Measurements from ENCODE around the gene ATF6B. TPM values are rescaled to one million over a fixed set of nuclear protein-coding genes. Genes with fewer than 3 reads are reported as not detected.

The ATF6B gene
- polyA plus RNA-seq, 1 donor: 84.4 TPM

DNA sequence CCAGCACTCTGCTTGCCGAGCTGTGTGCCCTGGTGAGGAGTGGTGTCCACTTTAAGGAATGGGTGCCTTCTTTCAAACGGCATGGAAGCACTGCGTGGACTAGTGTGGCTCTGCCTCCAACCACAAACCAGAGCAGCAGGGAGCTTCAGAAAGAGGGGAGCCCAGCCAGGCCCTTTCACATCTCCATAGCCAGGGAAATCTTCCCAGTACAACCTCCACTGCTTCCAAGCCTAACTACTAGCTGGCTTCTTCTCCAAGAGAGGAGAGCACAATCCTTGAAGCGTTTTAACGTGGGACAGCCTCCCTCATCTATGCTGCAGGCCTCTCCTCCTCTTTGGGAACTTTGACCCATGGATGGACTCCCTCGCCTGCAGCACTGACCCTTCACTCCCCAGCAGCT is 45.6 kb downstream of the ATF6B start:
- peaks cover 9% of the 10 kb centered on the region for H3K36me3 ChIP-seq (ENCODE audit: control insufficient read depth, insufficient read depth, low read length)
- no peaks in the 10 kb centered on the region for H3K9me3 ChIP-seq (ENCODE audit: control insufficient read depth, low read depth, low read length)
- H3K27me3 ChIP-seq (ENCODE audit: control insufficient read depth, insufficient read depth, low read length): peaks cover 2% of the 10 kb centered on the region
- no peak overlapping the region for H3K27ac ChIP-seq (ENCODE audit: low read length)
- peaks cover 18% of the 10 kb centered on the region for H3K4me1 ChIP-seq (ENCODE audit: control insufficient read depth, insufficient read depth, low read length)
- H3K4me3 ChIP-seq (ENCODE audit: low read length): no peak overlapping the region
- DNase-seq: no peak
- no CpG with 5 or more reads among the region's 6 CpGs for WGBS (ENCODE audit: insufficient coverage, low lambda C conversion rate)

DNA sequence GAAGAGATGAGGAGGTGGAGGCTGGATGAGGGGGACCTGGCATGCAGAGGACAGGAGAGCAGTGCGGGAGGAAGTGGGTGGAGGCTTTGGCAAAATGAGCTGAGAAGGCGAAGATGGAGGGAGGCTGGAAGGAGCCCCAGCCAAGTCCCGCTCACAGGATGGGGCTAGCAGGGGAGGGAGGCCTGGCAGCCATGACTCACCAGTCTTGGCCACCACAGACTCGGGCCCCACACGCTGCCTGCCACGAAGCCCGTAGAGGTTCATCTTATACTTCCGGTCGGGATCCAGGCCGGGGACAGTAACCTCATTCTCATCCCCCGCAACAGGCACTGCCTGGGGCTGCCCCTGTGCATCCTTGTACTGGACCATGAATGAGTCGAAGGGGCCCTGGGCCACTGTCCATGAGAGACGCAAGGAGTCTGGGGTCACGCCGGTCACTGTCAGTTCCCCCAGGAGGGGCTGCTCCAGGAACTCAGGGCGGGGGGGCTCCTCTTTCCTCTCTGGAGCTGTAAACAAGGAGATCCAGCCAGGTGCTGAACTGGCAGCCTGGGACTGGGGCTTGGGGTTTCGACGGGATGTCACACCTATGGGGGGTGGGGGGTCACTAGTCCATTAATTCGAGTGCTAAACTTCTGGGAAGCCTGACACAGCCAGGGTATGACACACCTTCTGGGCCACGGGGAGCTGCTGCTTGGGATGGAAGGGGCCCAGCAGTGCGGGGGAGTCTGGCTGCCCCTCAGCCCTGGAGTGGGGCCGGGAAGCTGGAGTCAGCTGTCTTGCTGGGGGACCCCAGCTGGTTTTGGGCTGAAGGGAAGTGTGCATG is 46.7 kb downstream of the ATF6B start:
- H3K9me3 ChIP-seq (ENCODE audit: control insufficient read depth, low read depth, low read length): no peaks in the 10 kb centered on the region
- DNase-seq: no peak
- H3K36me3 ChIP-seq (ENCODE audit: control insufficient read depth, insufficient read depth, low read length): peaks cover 9% of the 10 kb centered on the region
- H3K27me3 ChIP-seq (ENCODE audit: control insufficient read depth, insufficient read depth, low read length): no peaks in the 10 kb centered on the region
- H3K4me3 ChIP-seq (ENCODE audit: low read length): no peak overlapping the region
- no CpG with 5 or more reads among the region's 22 CpGs for WGBS (ENCODE audit: insufficient coverage, low lambda C conversion rate)
- H3K4me1 ChIP-seq (ENCODE audit: control insufficient read depth, insufficient read depth, low read length): peaks cover 10% of the 10 kb centered on the region
- H3K27ac ChIP-seq (ENCODE audit: low read length): no peak overlapping the region

DNA sequence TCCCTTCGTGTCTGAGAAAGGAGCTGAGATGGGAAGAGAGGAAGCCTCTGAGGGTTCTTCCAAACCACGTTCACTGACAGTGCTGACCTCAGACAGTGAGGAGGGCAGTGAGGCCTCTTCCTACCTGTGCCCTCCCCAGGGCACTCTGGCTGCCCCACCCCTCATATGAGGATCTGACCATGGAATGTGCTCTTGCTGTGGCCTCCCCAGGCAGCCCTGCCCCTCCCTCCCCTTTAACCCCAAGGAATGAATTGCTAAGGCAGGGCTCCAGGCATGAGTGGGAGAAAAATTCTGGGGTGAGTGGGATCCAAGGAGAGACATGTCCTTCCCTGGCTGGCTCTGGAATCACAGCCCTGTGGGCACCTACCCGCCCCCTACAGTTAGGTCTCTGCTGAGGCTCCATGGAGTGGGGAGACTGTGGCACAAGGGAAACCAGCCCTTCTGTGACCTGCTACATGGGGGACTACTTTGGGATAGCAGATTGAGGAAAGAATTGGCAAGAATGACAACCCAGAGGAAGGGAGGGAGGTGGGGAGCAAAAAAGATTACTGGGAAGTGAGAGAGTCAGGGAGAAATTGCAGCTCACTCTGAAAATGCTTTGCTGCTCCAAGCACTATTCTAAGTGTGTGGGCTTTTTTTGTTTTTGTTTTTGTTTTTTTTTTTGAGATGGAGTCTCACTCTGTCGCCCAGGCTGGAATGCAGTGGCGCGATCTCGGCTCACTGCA is 48.3 kb downstream of the ATF6B start:
- Histone ChIP-seq H3K4me1 (ENCODE audit: control insufficient read depth, insufficient read depth, low read length) (no peaks in the 10 kb centered on the region), H3K36me3 (ENCODE audit: control insufficient read depth, insufficient read depth, low read length) (peaks cover 9% of the 10 kb centered on the region), H3K27ac (ENCODE audit: low read length) (no peak overlapping the region), H3K27me3 (ENCODE audit: control insufficient read depth, insufficient read depth, low read length) (no peaks in the 10 kb centered on the region), H3K9me3 (ENCODE audit: control insufficient read depth, low read depth, low read length) (no peaks in the 10 kb centered on the region), H3K4me3 (ENCODE audit: low read length) (no peak overlapping the region)
- DNase-seq: no peak
- WGBS (ENCODE audit: insufficient coverage, low lambda C conversion rate): no CpG with 5 or more reads among the region's 7 CpGs

DNA sequence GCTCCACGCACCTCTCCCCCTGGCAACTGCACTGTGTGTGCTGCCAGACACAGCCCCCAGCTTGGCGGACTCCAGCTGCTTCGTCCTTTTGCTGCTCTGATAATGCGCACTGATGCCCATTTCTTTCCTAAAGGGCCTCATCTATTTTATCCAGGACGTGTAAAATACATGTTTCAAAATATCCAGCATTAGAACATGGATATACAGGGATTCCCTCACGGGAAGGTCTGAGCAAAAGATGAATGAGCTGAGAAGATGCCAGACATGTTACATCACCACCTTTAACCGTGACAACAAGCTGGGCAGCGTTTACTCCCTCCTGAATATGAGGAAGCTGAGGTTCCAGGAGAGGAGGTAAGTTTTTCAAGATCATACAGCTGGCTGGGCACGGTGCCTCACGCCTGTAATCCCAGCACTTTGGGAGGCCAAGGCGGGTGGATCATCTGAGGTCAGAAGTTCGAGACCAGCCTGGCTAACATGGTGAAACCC is 51.7 kb downstream of the ATF6B start:
- H3K4me1 ChIP-seq (ENCODE audit: control insufficient read depth, insufficient read depth, low read length): no peaks in the 10 kb centered on the region
- no peaks in the 10 kb centered on the region for H3K27me3 ChIP-seq (ENCODE audit: control insufficient read depth, insufficient read depth, low read length)
- no peak overlapping the region for H3K4me3 ChIP-seq (ENCODE audit: low read length)
- H3K9me3 ChIP-seq (ENCODE audit: control insufficient read depth, low read depth, low read length): no peaks in the 10 kb centered on the region
- no peak for DNase-seq
- no peak overlapping the region for H3K27ac ChIP-seq (ENCODE audit: low read length)
- H3K36me3 ChIP-seq (ENCODE audit: control insufficient read depth, insufficient read depth, low read length): peaks cover 8% of the 10 kb centered on the region
- WGBS (ENCODE audit: insufficient coverage, low lambda C conversion rate): no CpG with 5 or more reads among the region's 12 CpGs

DNA sequence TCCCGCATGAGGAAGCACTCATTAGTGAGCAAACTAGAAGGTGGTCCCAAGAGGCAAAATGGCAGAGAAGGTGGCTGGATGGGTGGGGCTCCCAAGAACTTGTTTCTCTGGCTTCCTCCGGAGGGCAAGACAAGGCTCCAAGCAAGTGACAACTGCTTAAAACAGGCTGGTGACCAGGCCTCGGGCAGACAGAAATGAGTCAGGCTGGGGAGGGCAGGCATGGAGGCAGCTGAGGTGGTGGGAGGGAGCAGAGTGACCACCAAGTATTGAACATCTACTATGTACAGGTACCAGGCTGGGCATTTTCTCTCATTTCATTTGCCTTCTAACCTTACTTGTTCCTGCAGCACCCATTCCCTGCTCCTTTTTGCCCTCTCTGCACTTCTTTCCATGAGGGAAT is 52.3 kb downstream of the ATF6B start:
- WGBS (ENCODE audit: insufficient coverage, low lambda C conversion rate): no CpG with 5 or more reads among the region's 3 CpGs
- Histone ChIP-seq H3K36me3 (ENCODE audit: control insufficient read depth, insufficient read depth, low read length) (peaks cover 3% of the 10 kb centered on the region), H3K4me1 (ENCODE audit: control insufficient read depth, insufficient read depth, low read length) (no peaks in the 10 kb centered on the region), H3K4me3 (ENCODE audit: low read length) (no peak overlapping the region), H3K27me3 (ENCODE audit: control insufficient read depth, insufficient read depth, low read length) (no peaks in the 10 kb centered on the region), H3K27ac (ENCODE audit: low read length) (no peak overlapping the region), H3K9me3 (ENCODE audit: control insufficient read depth, low read depth, low read length) (no peaks in the 10 kb centered on the region)
- no peak for DNase-seq

DNA sequence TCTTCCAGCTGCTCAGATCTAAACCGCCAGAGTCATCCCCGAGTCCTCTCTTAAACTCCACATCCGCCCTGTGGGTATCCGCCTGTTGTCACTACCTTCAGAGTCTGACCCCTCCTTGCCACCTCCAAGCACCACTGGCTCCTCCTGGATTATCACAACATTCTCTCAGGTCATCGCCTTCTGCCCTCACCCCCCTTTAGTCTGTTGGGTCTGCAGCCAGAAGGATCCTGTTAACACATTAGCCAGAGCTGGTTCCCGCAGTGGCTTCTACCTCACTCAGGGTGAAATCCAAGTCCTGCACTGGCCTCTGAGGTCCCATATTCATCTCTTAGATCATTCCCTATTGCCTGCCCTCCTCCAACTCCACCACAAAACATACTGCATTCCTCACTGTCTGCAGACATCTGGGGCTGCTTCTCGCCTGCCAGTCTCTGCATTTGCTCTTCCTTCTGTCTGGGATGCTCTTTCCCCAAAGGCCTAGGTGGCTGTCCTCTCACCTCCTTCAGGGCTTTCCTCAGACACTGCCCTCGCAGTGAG is 53.0 kb downstream of the ATF6B start:
- no CpG with 5 or more reads among the region's 8 CpGs for WGBS (ENCODE audit: insufficient coverage, low lambda C conversion rate)
- H3K27ac ChIP-seq (ENCODE audit: low read length): no peak overlapping the region
- no peaks in the 10 kb centered on the region for H3K9me3 ChIP-seq (ENCODE audit: control insufficient read depth, low read depth, low read length)
- no peaks in the 10 kb centered on the region for H3K4me1 ChIP-seq (ENCODE audit: control insufficient read depth, insufficient read depth, low read length)
- no peaks in the 10 kb centered on the region for H3K27me3 ChIP-seq (ENCODE audit: control insufficient read depth, insufficient read depth, low read length)
- no peak for DNase-seq
- no peak overlapping the region for H3K4me3 ChIP-seq (ENCODE audit: low read length)
- H3K36me3 ChIP-seq (ENCODE audit: control insufficient read depth, insufficient read depth, low read length): peaks cover 3% of the 10 kb centered on the region

DNA sequence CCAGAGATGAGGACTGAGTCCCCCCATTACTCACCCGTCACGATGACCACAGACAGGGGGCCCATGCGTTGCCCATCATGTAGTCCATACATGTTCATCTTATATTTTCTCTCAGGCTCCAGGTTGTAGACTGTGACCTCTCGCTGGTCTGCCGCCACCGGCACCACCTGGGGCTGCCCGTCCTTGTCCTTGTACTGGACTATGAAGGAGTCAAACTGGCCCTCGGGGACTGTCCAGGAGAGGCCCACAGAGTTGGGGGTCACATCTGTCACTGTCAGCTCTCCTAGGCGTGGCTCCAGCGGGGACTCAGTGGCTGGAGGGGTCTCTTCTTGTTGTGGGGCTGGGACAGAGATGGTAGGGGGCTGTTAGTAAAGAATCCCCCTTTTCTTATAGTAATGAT is 54.4 kb downstream of the ATF6B start:
- no peak for DNase-seq
- H3K9me3 ChIP-seq (ENCODE audit: control insufficient read depth, low read depth, low read length): no peaks in the 10 kb centered on the region
- H3K36me3 ChIP-seq (ENCODE audit: control insufficient read depth, insufficient read depth, low read length): peaks cover 5% of the 10 kb centered on the region
- no peak overlapping the region for H3K4me3 ChIP-seq (ENCODE audit: low read length)
- no peaks in the 10 kb centered on the region for H3K4me1 ChIP-seq (ENCODE audit: control insufficient read depth, insufficient read depth, low read length)
- H3K27me3 ChIP-seq (ENCODE audit: control insufficient read depth, insufficient read depth, low read length): no peaks in the 10 kb centered on the region
- no peak overlapping the region for H3K27ac ChIP-seq (ENCODE audit: low read length)
- WGBS (ENCODE audit: insufficient coverage, low lambda C conversion rate): no CpG with 5 or more reads among the region's 10 CpGs

DNA sequence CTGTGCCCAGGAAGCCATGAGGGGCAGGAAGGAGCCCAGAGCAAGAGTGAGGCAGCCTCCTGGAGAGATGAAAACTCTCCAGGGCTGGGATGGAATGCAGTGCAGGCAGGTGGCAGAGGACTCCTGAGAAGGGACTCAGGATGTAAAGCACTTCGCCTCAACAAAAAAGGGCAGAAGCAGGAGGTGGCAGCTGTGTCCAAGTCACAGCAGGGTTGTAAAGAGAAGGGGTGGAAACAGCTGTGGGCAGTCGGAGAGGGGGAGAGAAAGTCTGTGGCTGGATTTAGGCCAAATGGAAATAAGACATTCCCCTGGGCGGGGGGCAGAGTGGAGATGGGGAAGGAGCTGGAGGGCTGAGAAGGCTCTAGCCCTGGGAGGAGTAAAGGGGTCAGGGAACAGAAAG is 54.9 kb downstream of the ATF6B start:
- no peaks in the 10 kb centered on the region for H3K4me1 ChIP-seq (ENCODE audit: control insufficient read depth, insufficient read depth, low read length)
- no CpG with 5 or more reads among the region's 3 CpGs for WGBS (ENCODE audit: insufficient coverage, low lambda C conversion rate)

DNA sequence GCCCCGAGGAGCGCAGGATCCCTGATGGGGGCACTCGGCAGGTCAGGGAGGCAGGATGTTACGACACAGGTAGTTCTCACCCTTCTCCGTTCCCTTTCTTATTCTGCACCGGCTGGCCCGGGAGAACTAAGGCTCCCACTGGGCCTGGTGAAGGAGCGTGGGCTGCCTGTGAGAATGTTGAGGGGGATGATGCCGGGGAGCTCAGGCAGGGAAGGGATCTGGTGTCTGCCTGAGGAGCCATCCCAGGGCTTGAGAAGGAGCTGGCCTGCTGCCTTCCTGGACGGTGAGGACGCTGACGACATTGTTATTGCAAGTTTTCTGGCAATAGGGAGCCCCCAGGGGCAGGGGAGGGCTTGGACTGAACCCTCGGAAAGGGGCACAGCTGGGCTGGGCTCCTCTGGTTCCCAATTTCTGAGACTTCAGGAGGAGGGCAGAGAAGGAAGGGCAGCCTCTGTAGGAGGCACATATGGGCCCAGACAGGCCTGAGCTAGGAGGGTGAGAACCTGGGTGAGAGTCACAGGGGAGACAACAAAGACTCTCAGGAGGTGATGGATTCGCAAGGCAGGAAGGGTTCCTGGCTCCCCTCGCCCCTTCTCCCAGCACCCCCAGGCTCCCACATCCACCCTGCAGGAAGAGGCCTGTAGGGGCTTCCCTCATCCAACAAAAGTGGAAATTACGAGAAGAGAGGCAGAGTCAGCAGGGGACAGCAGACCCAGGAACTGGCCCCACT is 57.1 kb downstream of the ATF6B start:
- Histone ChIP-seq H3K36me3 (ENCODE audit: control insufficient read depth, insufficient read depth, low read length) (peaks cover 6% of the 10 kb centered on the region), H3K27ac (ENCODE audit: low read length) (no peak overlapping the region), H3K27me3 (ENCODE audit: control insufficient read depth, insufficient read depth, low read length) (no peaks in the 10 kb centered on the region), H3K4me3 (ENCODE audit: low read length) (no peak overlapping the region), H3K4me1 (ENCODE audit: control insufficient read depth, insufficient read depth, low read length) (no peaks in the 10 kb centered on the region), H3K9me3 (ENCODE audit: control insufficient read depth, low read depth, low read length) (no peaks in the 10 kb centered on the region)
- WGBS (ENCODE audit: insufficient coverage, low lambda C conversion rate): no CpG with 5 or more reads among the region's 16 CpGs
- no peak for DNase-seq

More for the DNA sequence above, 54.9 kb downstream of the ATF6B start:
- Histone ChIP-seq H3K27me3 (ENCODE audit: control insufficient read depth, insufficient read depth, low read length) (no peaks in the 10 kb centered on the region), H3K27ac (ENCODE audit: low read length) (no peak overlapping the region), H3K4me3 (ENCODE audit: low read length) (no peak overlapping the region), H3K9me3 (ENCODE audit: control insufficient read depth, low read depth, low read length) (no peaks in the 10 kb centered on the region), H3K36me3 (ENCODE audit: control insufficient read depth, insufficient read depth, low read length) (peaks cover 6% of the 10 kb centered on the region)
- no peak for DNase-seq

DNA sequence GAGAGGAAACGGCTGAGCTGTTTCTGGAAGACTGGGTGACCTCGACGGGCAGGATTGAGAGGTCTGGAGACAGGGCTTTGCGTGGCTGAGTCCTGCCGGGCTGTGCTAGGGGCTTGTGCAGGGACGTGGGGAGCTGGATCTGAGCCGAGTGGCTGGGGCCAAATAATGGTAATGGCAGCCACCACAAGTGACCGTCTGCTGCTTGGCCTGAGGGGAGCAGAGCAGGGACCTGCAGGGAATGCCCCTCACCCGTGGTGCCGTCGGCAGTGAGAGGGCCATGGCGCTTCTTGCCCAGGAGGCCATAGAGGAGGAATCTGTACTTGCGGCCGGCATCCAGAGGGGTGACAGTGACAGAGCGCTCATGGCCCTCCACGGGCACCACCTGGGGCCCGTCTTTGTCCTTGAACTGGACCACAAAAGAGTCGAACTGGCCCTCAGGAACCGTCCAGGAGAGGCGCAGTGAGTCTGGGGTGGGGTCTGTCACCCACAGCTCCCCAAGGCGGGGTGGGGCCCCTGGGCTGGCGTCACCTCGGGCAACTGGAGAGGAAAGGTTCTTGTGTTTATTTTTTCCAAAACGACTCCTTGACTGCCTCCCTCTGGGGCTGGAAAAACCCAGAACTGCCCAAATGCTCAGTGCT is 58.0 kb downstream of the ATF6B start:
- Histone ChIP-seq H3K27ac (ENCODE audit: low read length) (no peak overlapping the region), H3K36me3 (ENCODE audit: control insufficient read depth, insufficient read depth, low read length) (peaks cover 6% of the 10 kb centered on the region), H3K4me3 (ENCODE audit: low read length) (no peak overlapping the region), H3K9me3 (ENCODE audit: control insufficient read depth, low read depth, low read length) (no peaks in the 10 kb centered on the region), H3K27me3 (ENCODE audit: control insufficient read depth, insufficient read depth, low read length) (no peaks in the 10 kb centered on the region), H3K4me1 (ENCODE audit: control insufficient read depth, insufficient read depth, low read length) (no peaks in the 10 kb centered on the region)
- no peak for DNase-seq
- no CpG with 5 or more reads among the region's 24 CpGs for WGBS (ENCODE audit: insufficient coverage, low lambda C conversion rate)

All from large intestine (tissue), 3 donors.